HL-60 (cell line): Measurements from ENCODE around the gene EGFLAM.

ENCODE experiments used
- DNase-seq, 2 experiments: peaks; one replicate each; pipeline ENCODE4 v3.0.0-alpha.2; 2010 to 2020; ENCODE audit warnings: low read depth in 1 of 2, low spot score in 1 of 2
- H3K27ac ChIP-seq: fragments of 250-450 bp; sonication (Bioruptor Pico); replicated peaks from 2 replicates; pipeline ENCODE4 v1.5.1; 2020; ENCODE audit warnings: mild to moderate bottlenecking, moderate library complexity
- H3K27me3 ChIP-seq: fragments of 250-450 bp; sonication (Bioruptor Pico); 2 replicates; pipeline ENCODE4 v1.5.1; 2021; ENCODE audit warnings: mild to moderate bottlenecking, moderate library complexity; ENCODE audit not compliant: insufficient read depth, poor library complexity, severe bottlenecking
- H3K4me3 ChIP-seq: replicated peaks from 2 replicates; pipeline ENCODE4 v1.5.1; 2011; ENCODE audit warnings: mild to moderate bottlenecking, control low read depth, low read length; ENCODE audit not compliant: insufficient read depth
- CTCF ChIP-seq: IDR thresholded peaks from one replicate; pipeline ENCODE4 v1.5.1; 2011; ENCODE audit warnings: low read length, control low read depth, inconsistent platforms; ENCODE audit not compliant: insufficient read depth
- GABPA ChIP-seq: IDR thresholded peaks from 2 replicates; pipeline ENCODE4 v1.6.1; 2012; ENCODE audit warnings: low read depth
- POLR2AphosphoS5 ChIP-seq: IDR thresholded peaks from 2 replicates; pipeline ENCODE4 v1.6.1; 2012; ENCODE audit warnings: low read depth
- REST ChIP-seq: IDR thresholded peaks from 2 replicates; pipeline ENCODE4 v1.6.1; 2012; ENCODE audit warnings: low read depth; ENCODE audit not compliant: insufficient replicate concordance
- SPI1 ChIP-seq: IDR thresholded peaks from 2 replicates; pipeline ENCODE4 v1.6.1; 2012; ENCODE audit warnings: low read depth, mild to moderate bottlenecking, borderline replicate concordance

EGFLAM gene

GRCh38 chr5:38317868-38318267 lies 59.5 kb downstream of the EGFLAM start:
- peak; percentile 59 for TF ChIP-seq REST
- TF ChIP-seq POLR2AphosphoS5, result no peak
- H3K27ac ChIP-seq, result no peak overlapping the region
- no peaks in the 10 kb centered on the region for H3K27me3 ChIP-seq
- no peak for DNase-seq
- no peak overlapping the region for H3K4me3 ChIP-seq

- DNase-seq, result no peak
- Histone ChIP-seq H3K27ac (no peak overlapping the region), H3K4me3 (no peak overlapping the region), H3K27me3 (no peaks in the 10 kb centered on the region)
- TF ChIP-seq SPI1 (no peak), GABPA (no peak), REST (no peak), POLR2AphosphoS5 (no peak)
Observed at GRCh38 chr5:38319491-38319890, 61.1 kb downstream of the EGFLAM start.

GRCh38 chr5:38321978-38322377 lies 63.6 kb downstream of the EGFLAM start:
- Histone ChIP-seq H3K4me3 (no peak overlapping the region), H3K27me3 (no peaks in the 10 kb centered on the region), H3K27ac (no peak overlapping the region)
- no peak for DNase-seq
- TF ChIP-seq CTCF (no peak), POLR2AphosphoS5 (no peak), SPI1 (no peak), REST (no peak), GABPA (no peak)

GRCh38 chr5:38323645-38324295 lies 65.4 kb downstream of the EGFLAM start:
- DNase-seq, result no peak
- TF ChIP-seq REST (no peak), CTCF (no peak), POLR2AphosphoS5 (no peak), SPI1 (no peak), GABPA (no peak)
- no peaks in the 10 kb centered on the region for H3K27me3 ChIP-seq
- no peak overlapping the region for H3K27ac ChIP-seq
- no peak overlapping the region for H3K4me3 ChIP-seq
